Right hindlimb (tissue), 1 donor: Measurements from ENCODE around the gene CHGA.

ENCODE experiments used
- DNase-seq: peaks from one replicate; pipeline ENCODE4 v3.0.0-alpha.2; 2018

CHGA gene

DNA sequence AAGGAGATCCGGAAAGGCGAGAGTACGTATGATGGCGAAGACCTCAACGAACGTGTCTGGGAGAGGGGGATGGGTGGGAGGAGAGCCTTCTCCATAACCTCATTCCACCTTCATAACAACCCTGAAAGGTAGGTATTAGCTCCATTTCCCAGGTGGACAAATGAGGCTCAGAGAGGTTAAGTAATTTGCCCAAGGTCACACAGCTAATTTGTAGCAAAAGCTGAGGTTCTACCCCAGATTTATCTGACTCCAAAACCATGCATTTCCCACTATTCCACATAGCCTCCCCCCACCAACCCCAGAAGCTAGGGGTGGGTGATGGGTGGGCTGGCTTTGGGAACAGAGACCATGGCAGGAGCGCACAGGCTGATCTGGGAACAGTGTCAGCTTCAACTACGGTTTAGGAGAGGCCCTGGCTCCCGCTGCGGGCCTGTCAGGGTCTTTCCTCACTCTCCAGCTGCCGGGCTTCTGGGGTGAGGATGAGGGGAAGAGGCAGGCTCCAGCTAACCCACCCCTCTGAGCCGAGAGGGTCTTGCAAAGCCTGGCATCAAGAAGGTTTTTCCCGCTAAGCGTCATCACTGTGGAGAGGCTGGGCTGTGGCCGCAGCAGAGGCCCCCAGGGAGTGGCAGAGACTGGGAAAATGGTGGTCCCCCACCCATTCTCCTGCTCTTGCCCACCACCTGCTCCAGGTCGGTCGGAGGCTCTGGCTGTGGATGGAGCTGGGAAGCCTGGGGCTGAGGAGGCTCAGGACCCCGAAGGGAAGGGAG is 8.9 kb downstream of the CHGA start:
- no peak for DNase-seq

- no peak for DNase-seq
Observed at GRCh38 chr14:92932448-92933395, 9.8 kb downstream of the CHGA start.

GRCh38 chr14:92933481-92933880 is 10.5 kb downstream of the CHGA start:
- no peak for DNase-seq

GRCh38 chr14:92934196-92935085 is 11.5 kb downstream of the CHGA start:
- DNase-seq, result no peak

DNA sequence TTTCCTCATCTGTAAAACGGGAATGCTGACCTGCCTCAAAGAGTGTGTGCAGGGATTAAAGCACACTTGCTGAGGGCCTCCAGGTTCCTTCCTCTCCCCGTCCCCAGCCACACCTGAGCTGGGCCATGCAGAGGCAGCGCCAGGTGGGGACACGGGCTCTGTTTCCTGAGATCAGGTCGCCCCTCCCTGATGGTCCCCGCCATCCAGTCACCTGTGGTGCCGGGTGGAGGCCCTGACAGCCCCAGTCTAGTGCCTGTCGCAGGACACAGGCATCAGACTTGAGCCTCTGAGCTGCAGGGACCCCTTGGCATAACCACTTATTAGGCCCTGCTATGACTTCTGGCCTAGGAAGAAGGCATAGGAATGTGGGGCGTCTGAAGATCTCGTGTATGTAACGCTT is 12.5 kb downstream of the CHGA start:
- no peak for DNase-seq

- no peak for DNase-seq
Observed at GRCh38 chr14:92936085-92936484, 13.1 kb downstream of the CHGA start.

- no peak for DNase-seq
Observed at GRCh38 chr14:92937051-92937937, 14.3 kb downstream of the CHGA start.

GRCh38 chr14:92938235-92938875 is 15.4 kb downstream of the CHGA start:
- no peak for DNase-seq

- DNase-seq, result no peak
Observed at GRCh38 chr14:92938890-92939671, 16.1 kb downstream of the CHGA start.

DNA sequence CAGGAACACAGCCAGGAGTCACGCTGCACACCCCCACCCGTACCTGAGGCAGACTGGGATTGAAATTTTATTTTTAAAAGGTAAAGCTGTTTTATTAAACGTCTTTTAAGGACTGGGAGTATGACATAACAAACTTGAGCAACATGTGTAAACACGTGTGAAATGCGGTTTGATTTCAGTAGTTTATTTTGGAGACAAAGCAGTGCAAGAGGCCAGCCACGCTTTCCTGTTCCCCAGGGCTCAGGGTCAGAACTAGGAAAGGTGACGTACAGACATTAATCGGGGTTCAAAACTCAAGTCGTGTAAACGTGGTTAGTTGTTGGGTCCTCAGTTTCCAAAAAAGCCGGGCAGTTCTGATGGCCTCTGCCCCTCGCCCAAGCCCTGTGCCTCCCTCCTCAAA is 16.7 kb downstream of the CHGA start:
- DNase-seq, result no peak

DNA sequence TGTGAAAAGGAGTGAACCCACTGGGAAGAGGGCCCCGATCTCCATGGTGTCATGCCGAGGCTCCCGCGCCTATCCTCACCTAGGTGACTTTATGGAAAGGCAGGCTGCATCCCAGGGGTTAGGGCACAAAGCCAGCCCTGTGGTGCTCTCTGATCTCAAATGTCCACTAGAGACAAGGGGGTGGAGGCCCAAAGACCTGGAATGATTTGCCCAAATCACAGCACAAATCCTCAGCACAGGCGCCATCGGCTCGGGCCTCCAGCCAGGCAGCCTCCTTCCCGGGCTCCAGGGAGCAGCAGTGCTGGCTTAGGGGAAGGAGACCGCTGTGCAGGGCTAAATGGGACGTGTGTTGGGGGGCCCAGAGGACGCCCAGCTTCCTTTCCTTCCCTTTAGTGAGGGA is 17.6 kb downstream of the CHGA start:
- DNase-seq, result no peak

DNA sequence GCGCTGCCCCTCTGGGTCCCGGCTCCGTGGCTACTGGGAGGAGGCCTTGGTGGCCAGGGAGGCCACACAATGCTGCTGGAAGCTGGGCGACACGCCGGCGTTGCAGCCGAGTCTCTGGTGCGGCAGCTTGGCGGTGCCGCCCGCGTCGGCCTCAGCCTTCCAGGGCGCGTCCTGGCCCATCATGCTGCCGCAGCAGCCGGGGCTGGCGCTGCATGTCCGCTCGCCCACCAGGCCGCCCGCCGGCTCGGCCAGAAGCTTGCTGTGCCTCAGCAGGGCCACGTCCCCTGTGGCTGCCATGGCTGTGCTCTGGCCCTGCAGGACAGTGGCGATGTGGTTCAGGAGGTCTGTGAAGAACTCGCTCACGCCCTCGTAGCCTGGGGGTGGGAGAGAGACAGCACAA is 18.6 kb downstream of the CHGA start:
- DNase-seq, result no peak

DNA sequence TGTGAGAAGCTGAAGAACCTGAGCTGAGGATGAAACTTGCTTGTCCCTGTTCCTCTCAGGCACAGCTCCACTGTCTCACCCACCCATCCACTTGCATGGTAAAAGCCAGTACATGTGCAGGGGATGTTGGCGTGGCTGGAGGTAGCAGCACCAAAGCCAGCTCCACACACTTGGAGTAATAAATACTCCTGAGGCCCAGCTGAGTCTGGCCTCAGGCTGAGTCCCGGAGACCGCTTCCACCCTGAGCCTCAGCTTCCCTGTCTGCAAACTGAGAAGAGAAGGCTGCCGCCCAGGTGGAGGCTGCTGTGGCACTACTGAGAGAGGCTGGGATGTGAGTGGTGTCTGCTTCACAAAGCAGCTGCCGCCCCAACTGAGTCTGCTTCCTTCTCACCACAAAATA is 19.2 kb downstream of the CHGA start:
- no peak for DNase-seq

DNA sequence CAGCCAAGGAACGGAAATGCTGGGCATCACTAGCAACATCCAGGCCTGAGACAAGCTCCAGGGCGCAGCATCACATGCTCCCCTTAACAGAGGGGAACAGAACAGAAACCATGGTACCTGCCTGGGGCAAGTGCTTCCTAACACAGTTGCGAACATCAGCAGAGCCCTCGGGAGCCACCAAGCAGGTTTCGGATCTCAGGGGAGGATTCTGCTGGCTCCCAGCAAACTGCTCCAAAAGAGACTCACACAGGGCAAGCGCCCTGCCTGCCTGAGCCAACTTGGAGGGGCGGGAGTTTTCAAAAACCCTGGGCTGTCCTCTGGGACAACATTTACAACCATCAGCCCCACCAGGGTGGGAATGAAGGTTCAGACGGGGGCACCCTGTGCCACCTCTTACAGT is 19.6 kb downstream of the CHGA start:
- no peak for DNase-seq

GRCh38 chr14:92942976-92943710 is 20.2 kb downstream of the CHGA start:
- no peak for DNase-seq

DNA sequence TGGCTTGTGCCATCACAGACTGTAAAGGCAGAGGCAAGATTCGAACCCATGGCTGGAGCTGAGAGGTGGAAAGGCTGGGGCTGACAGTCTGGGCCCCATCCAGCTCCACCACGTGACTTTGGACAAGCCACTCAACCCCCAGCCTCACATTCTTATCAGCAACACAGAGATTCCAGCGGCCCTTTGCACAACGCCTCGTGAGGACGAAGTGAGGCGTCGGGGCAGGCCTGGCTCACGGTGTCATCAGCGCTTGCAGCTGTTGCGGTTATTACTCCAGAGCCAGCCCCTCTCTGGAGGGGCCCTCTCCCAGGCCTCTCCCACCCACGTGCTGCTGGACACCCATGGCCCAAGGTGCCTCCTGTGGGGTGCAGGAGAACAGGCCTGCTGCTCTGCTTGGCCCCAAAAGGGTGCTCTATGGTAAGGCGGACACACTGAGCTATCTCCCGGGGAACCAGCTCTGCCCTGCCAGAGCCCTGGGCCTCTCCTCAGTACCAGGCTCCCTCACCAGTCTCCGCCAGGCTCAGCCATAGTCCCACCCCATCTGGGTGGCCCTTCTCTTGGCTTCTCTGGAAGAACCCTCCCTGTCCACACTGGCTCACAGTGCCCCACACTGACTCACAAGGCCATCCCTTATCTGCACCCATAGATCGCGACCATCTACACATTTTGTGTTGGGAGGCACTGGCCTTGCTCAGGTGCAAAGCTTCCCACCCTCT is 21.1 kb downstream of the CHGA start:
- no peak for DNase-seq

DNA sequence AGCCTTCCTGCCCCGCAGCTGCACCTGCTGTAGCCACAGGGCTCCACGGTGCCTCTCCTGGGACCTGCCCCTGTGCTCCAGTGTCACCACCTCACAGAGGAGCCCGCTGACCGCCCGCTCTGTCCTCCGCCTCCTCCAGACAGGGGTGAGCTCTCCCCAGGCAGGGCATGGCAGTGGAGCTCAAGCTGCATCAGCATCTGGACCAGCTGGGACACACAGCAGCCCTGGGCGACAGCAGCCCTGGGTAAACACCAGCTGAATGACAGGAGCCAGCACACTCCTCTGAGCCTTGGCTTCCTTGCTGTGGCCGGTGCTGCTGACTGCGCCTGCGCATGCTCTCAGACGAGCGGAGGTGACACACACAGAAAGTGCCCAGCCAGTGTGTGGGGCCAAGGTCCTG is 22.0 kb downstream of the CHGA start:
- DNase-seq, result no peak

GRCh38 chr14:92945544-92945943 is 22.6 kb downstream of the CHGA start:
- no peak for DNase-seq
